ENCODE measurements around the gene CRB3. TPM values are rescaled to one million over a fixed set of nuclear protein-coding genes. Genes with fewer than 3 reads are reported as not detected.

Gene CRB3
- total RNA-seq, 2 experiments from 2014 or later: 1.2 to 2.9 TPM

DNA sequence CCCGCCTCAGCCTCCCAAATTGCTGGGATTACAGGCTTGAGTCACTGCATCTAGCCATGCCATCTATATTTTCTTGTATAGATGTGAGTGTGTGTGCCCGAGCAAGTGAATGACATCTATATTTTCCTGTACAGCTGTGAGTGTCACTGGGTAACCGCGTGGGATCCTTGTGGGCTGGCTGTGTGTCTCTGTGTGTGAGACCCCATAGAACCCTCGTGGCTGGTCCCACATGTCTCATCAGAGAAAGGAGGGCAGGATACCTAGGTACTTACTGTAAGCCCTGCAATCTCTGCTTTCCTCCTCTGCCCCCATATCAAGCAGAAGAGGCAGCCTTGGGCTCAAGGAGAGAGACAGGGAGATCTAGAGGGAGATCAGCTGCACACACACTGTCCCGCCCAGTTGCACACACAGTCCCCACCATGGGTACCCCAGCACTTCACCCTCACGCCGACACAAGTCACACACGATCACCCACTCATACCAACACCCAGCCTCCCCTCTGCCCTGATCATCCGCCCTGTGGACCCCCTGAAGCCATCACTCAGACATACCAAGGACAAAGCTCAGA, 16.9 kb downstream of the CRB3 start:
- BruUV-seq (replicated peaks): no TSS peak
- DNase-seq (ENCODE audit: low spot score): peak; percentile 43
- peaks cover 42% of the 10 kb centered on the region for H3K4me1 ChIP-seq (ENCODE audit: insufficient read depth, low read length, poor library complexity, severe bottlenecking)
- H4K20me1 ChIP-seq (ENCODE audit: insufficient read depth, low read length): no peaks in the 10 kb centered on the region
- ChIA-PET POLR2A (interaction anchor here (0.8 to 0.9 kb wide), 3 partner anchors 10 to 22 kb away, joined by 3 to 6 read pairs (median 3); partner anchors contain the start of genes SLC25A23 and TUBB4A), CTCF (ENCODE audit: unreplicated experiment) (interaction anchor here (0.6 kb wide), 1 partner anchor 54 kb away, joined by 4 read pairs; no protein-coding TSS in a partner anchor)
- H3K27ac ChIP-seq (ENCODE audit: low read depth, low read length, poor library complexity, severe bottlenecking): peak overlapping the region; percentile 67
- peak overlapping the region; percentile 80 for H3K4me2 ChIP-seq (ENCODE audit: low read length)
- H3K79me2 ChIP-seq (ENCODE audit: insufficient read depth, low read depth, low read length): peaks cover 6% of the 10 kb centered on the region; the same call in 1 of the 2 replicates
- no peaks in the 10 kb centered on the region for H3K9me3 ChIP-seq (ENCODE audit: low read length)
- intact Hi-C loops (cut with micrococcal nuclease; ENCODE audit: unreplicated experiment): no loop called here
- H3K36me3 ChIP-seq (ENCODE audit: insufficient read depth, low read length): peaks cover 10% of the 10 kb centered on the region
- TF ChIP-seq, protein P1, sequence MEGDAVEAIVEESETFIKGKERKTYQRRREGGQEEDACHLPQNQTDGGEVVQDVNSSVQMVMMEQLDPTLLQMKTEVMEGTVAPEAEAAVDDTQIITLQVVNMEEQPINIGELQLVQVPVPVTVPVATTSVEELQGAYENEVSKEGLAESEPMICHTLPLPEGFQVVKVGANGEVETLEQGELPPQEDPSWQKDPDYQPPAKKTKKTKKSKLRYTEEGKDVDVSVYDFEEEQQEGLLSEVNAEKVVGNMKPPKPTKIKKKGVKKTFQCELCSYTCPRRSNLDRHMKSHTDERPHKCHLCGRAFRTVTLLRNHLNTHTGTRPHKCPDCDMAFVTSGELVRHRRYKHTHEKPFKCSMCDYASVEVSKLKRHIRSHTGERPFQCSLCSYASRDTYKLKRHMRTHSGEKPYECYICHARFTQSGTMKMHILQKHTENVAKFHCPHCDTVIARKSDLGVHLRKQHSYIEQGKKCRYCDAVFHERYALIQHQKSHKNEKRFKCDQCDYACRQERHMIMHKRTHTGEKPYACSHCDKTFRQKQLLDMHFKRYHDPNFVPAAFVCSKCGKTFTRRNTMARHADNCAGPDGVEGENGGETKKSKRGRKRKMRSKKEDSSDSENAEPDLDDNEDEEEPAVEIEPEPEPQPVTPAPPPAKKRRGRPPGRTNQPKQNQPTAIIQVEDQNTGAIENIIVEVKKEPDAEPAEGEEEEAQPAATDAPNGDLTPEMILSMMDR (conservative IDR thresholded peaks at IDR 0.05; ENCODE audit: low read length): no peak
- no peak for TF ChIP-seq EZH2phosphoT487 (IDR thresholded peaks at IDR 0.05; ENCODE audit: borderline replicate concordance, low read depth, low read length)
- H2AFZ ChIP-seq (ENCODE audit: low read length): peak overlapping the region; percentile 95; the same call in 1 of the 2 replicates
- H3K9me2 ChIP-seq (ENCODE audit: insufficient read depth, low read length): no peaks in the 10 kb centered on the region
- peak overlapping the region; percentile 82 for H3K4me3 ChIP-seq (ENCODE audit: low read depth, low read length, poor library complexity, severe bottlenecking)

DNA sequence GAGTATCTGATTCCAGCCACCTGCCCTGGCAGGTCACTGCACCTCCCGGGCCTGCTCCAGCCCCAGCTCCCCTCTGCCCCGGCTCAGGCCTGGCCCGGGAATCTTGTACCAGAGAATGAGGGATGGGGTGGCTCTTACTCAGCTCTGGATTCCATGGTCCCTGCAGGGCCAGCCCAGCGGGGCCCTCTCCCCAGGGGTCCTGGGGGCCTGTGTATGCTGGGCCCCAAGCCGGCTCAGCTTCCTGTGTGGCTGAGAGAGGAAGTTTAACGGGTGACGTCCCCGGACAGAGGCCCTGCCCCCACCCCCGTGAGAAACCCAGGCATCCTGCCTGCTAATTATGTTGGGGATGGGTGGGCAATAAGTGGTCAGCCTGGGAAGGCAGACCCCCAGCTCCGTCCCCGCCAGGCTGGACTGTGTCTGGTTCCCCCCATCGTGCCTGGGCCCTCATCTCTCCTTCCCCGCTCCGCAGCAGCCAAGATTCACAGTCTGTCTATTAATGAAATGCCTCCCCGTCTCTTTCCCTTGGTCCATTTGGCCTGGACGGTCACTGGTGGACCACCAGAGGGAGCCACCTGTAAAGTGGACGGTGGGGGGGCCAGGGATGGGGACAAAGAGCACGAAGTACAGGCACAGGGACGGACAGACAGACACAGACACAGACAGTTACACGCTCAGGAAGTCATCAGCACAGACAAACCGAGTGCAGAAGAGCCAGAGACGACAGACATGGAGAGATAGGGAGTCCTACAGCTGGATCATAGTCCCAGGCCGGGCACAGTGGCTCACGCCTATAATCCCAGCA, 17.7 kb downstream of the CRB3 start, which contains the start of gene DENND1C:
Gene DENND1C (minus strand): TSS at position 247 of the 802 bp plus-strand sequence. CDS start 92 bp downstream, at position 155.
- POLR2A ChIA-PET: interaction anchor here (0.5 to 0.9 kb wide), 7 partner anchors 10 to 1473 kb away, joined by 3 to 6 read pairs (median 3); partner anchors contain the start of genes SLC25A23 and TUBB4A
- Histone ChIP-seq H3K36me3 (ENCODE audit: insufficient read depth, low read length) (peaks cover 5% of the 10 kb centered on the region), H3K4me3 (ENCODE audit: low read depth, low read length, poor library complexity, severe bottlenecking) (peak within 1 kb of the TSS; percentile 82), H3K9me2 (ENCODE audit: insufficient read depth, low read length) (no peaks in the 10 kb centered on the region), H3K79me2 (ENCODE audit: insufficient read depth, low read depth, low read length) (peaks cover 6% of the 10 kb centered on the region; the same call in 1 of the 2 replicates), H3K4me2 (ENCODE audit: low read length) (peak within 1 kb of the TSS; percentile 80), H3K27ac (ENCODE audit: low read depth, low read length, poor library complexity, severe bottlenecking) (peak within 1 kb of the TSS; percentile 67), H3K9me3 (ENCODE audit: low read length) (no peaks in the 10 kb centered on the region), H3K4me1 (ENCODE audit: insufficient read depth, low read length, poor library complexity, severe bottlenecking) (peaks cover 38% of the 10 kb centered on the region), H4K20me1 (ENCODE audit: insufficient read depth, low read length) (no peaks in the 10 kb centered on the region), H2AFZ (ENCODE audit: low read length) (peak within 1 kb of the TSS; percentile 95)
- TF ChIP-seq, protein P1 (conservative IDR thresholded peaks at IDR 0.05; ENCODE audit: low read length): peak; percentile 67
- no peak for TF ChIP-seq EZH2phosphoT487 (IDR thresholded peaks at IDR 0.05; ENCODE audit: borderline replicate concordance, low read depth, low read length)
- intact Hi-C loops (cut with micrococcal nuclease; ENCODE audit: unreplicated experiment): loop anchor here (2.0 kb wide), 1 partner anchor 21 kb away; the partner anchor contains the start of gene TUBB4A
- no TSS peak for BruUV-seq (replicated peaks)
- CTCF ChIA-PET (ENCODE audit: unreplicated experiment): no interaction called here
- peak; percentile 88 for DNase-seq (ENCODE audit: low spot score)

Data from OCI-LY7 (cell line).